ENCODE data around the gene WDFY2. TPM values are rescaled to one million over a fixed set of nuclear protein-coding genes. Genes with fewer than 3 reads are reported as not detected.

WDFY2 gene
- total RNA-seq, 1 experiment from 2014 or later: 25.7 TPM

- no peak for TF ChIP-seq CTCF (IDR thresholded peaks at IDR 0.05)
- no peak for TF ChIP-seq ETV6 (CRISPR knock-in tag; IDR thresholded peaks at IDR 0.05)
- TF ChIP-seq MXD4 (CRISPR knock-in tag; IDR thresholded peaks at IDR 0.05; ENCODE audit: borderline replicate concordance): no peak
- TF ChIP-seq NR1H2 (CRISPR knock-in tag; IDR thresholded peaks at IDR 0.05): no peak
- TF ChIP-seq ZNF423 (CRISPR knock-in tag; IDR thresholded peaks at IDR 0.05): no peak
- no peak for TF ChIP-seq FOXP4 (CRISPR knock-in tag; IDR thresholded peaks at IDR 0.05)
- no peak for TF ChIP-seq EMX1 (CRISPR knock-in tag; IDR thresholded peaks at IDR 0.05)
- TF ChIP-seq ATF2 (CRISPR knock-in tag; IDR thresholded peaks at IDR 0.05; ENCODE audit: borderline replicate concordance, low read depth): no peak
- TF ChIP-seq IRF1 (CRISPR knock-in tag; IDR thresholded peaks at IDR 0.05): no peak
- no peak for TF ChIP-seq MYBL2 (CRISPR knock-in tag; IDR thresholded peaks at IDR 0.05)
- no peak for TF ChIP-seq ZNF416 (CRISPR knock-in tag; IDR thresholded peaks at IDR 0.05)
- no peak for TF ChIP-seq GABPB1 (CRISPR knock-in tag; IDR thresholded peaks at IDR 0.05)
- no peak for TF ChIP-seq ZNF512 (CRISPR knock-in tag; IDR thresholded peaks at IDR 0.05; ENCODE audit: borderline replicate concordance)
- TF ChIP-seq GRHL2 (CRISPR knock-in tag; IDR thresholded peaks at IDR 0.05; ENCODE audit: insufficient replicate concordance, severe bottlenecking): no peak
- TF ChIP-seq RORB (CRISPR knock-in tag; IDR thresholded peaks at IDR 0.05): no peak
- TF ChIP-seq ELF4 (CRISPR knock-in tag; IDR thresholded peaks at IDR 0.05; ENCODE audit: low read depth): no peak
- TF ChIP-seq USF2 (CRISPR knock-in tag; IDR thresholded peaks at IDR 0.05): no peak
- TF ChIP-seq IRF2 (CRISPR knock-in tag; IDR thresholded peaks at IDR 0.05; ENCODE audit: borderline replicate concordance, low read depth): no peak
- no peak for TF ChIP-seq ATF3 (CRISPR knock-in tag; conservative IDR thresholded peaks at IDR 0.05)
- TF ChIP-seq MAX (CRISPR knock-in tag; IDR thresholded peaks at IDR 0.05): no peak
- POLR2A ChIA-PET: interaction anchor here (0.7 kb wide), 1 partner anchor 55 kb away, joined by 4 read pairs; no protein-coding TSS in a partner anchor
- no peak overlapping the region for H3K27ac Mint-ChIP-seq
- ATAC-seq (peak; percentile 57), DNase-seq (ENCODE audit: low spot score) (no peak)
- no peaks in the 10 kb centered on the region for H3K27me3 Mint-ChIP-seq (ENCODE audit: low read depth)
- no peaks in the 10 kb centered on the region for H3K9me3 Mint-ChIP-seq
- H3K36me3 Mint-ChIP-seq: no peaks in the 10 kb centered on the region
- CTCF ChIA-PET: no interaction called here
- H3K4me3 Mint-ChIP-seq: no peak overlapping the region
- H3K4me1 Mint-ChIP-seq: peaks cover 67% of the 10 kb centered on the region
Observed at GRCh38 chr13:51618626-51619025, 34.4 kb downstream of the WDFY2 start.

Measured in WTC11 (cell line).